Omental fat pad (tissue), 4 donors: ENCODE data around the gene OMG. TPM values are rescaled to one million over a fixed set of nuclear protein-coding genes. Genes with fewer than 3 reads are reported as not detected.
A peak's percentile ranks its signal among the peaks of the same experiment; 100 is the strongest.
"Not testable (repeated sequence)": the region's sequence is repeated elsewhere in the genome, so short reads cannot be mapped to it uniquely, and the experiment has no call there.

Experiments
- ATAC-seq: fragments of 150-250 bp; one replicate; pipeline ENCODE4 v1.9.1; 2016; ENCODE audit warnings: mild to moderate bottlenecking, moderate library complexity; ENCODE audit not compliant: low FRiP score
- DNase-seq: peaks from one replicate; pipeline ENCODE4 v3.0.0-alpha.2; 2019; ENCODE audit warnings: low spot score
- CTCF ChIP-seq, 3 donors: fragments of 450-650 bp; IDR thresholded peaks; one replicate each; pipeline ENCODE4 v1.5.1; 2016 to 2017; ENCODE audit warnings: antibody characterized with exemption in 3 of 3, mild to moderate bottlenecking in 3 of 3, moderate library complexity in 2 of 3
- total RNA-seq, 4 donors: library from RNA; depleted of rRNA; stranded (reverse); fragments of >200 nt; gene quantifications; one replicate each; pipeline ENCODE4 v1.1.0, GENCODE V29; 2016

The OMG gene
- total RNA-seq, 4 donors from 2014 or later = 0.84 TPM; not detected in 2

- no peak for DNase-seq
- peak; percentile 90 for ATAC-seq
- TF ChIP-seq CTCF (IDR thresholded peaks at IDR 0.05) = no peak
Measured at GRCh38 chr17:31318298-31318801, 21.3 kb upstream of the OMG start.

DNA sequence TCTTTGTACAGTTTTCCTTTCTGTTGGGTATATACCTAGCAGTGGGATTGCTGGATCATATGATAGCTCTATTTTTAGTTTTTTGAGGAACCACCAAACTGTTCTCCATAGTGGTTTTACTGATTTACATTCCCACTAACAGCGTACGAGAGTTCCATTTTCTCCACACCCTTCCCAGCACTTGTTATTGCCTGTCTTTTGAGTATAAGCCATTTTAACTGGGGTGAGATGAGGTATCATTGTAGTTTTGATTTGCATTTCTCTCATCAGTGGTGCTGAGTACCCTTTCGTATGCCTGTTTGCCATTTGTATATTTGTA is 17.7 kb upstream of the OMG start:
- no peak for TF ChIP-seq CTCF (IDR thresholded peaks at IDR 0.05)
- DNase-seq (no peak), ATAC-seq (no peak)

DNA sequence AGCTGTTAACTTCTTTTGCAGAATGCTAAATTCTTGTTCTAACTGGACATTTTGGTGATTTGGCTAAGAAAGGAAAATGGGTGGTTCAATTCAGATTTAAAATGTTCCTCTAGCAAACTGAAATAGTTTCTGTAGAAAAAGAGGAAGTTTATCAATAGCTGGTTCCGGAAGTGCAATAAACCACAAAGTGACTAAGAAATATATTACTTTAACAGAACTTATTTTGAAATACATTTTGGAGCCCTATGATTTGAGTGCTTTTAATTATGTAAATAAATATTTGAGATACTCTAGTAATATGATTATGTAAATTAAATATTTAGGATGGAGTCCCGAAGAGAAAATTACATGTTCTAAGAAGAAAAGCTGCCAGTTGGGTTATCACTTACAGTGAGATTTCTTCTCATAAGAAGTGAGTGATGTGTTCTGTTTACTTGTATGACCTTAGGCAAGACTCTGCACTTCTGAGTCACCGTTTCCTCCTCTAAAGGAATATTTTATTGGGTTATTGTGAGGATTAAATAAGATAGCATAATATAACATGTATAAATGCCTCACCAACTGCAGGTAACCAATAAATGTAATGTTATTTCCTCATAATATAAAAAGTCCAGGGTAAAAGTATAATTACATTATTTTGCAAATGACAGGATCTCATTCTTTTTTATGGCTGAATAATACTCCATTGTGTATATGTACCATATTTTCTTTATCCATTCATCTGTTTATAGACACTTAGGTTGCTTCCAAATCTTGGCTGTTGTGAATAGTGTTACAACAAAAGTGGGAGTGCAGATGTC is 17.1 kb upstream of the OMG start, which contains the start of gene EVI2B:
EVI2B (minus strand) TSS at position 73 of the 800 bp plus-strand sequence. CDS start 8,445 bp downstream, outside the sequence.
- DNase-seq (no peak), ATAC-seq (no peak)
- TF ChIP-seq CTCF (IDR thresholded peaks at IDR 0.05) = no peak

- not testable (repeated sequence) for ATAC-seq, DNase-seq
Measured at GRCh38 chr17:31312223-31312622, 15.2 kb upstream of the OMG start.

DNA sequence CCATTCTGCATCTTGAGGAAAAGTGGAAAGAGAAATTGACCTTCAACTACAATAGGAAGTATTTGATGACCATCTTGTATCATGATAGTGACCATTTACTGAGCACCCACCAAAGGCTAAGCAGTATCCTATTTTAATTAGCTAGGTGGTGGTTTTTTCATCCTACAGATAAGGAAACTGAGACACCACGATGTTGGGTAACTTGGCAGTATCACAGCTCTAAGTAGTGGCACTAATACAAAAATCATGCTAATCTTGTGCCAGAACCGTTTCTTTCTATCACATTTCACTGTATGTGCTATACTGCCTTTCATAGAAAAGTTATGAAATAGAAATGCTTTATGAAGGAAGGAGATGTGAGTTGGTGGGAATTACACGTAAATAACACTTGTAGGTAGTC is 14.5 kb upstream of the OMG start:
- no peak for DNase-seq
- no peak for TF ChIP-seq CTCF (IDR thresholded peaks at IDR 0.05)
- no peak for ATAC-seq

DNA sequence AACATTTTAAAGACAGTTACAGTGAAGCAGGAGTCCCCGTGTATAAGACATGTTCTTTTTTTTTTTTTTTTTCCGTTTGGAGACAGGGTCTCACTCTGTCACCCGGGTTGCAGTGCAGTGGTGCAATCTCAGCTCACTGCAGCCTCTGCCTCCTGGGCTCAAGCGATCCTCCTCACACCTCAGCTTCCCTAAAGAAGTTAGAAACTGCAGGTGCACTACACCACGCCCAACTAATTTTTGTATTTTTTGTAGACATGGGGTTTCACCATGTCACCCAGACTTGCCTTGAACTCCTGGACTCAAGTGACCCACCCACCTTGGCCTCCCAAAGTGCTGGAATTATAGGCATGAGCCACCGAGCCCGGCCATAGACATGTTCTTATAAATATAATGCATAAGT is 13.8 kb upstream of the OMG start:
- TF ChIP-seq CTCF (IDR thresholded peaks at IDR 0.05) = no peak
- ATAC-seq (no peak), DNase-seq (no peak)

- no peak for TF ChIP-seq CTCF (IDR thresholded peaks at IDR 0.05)
- no peak for DNase-seq
- ATAC-seq = no peak
Measured at GRCh38 chr17:31310260-31310659, 13.2 kb upstream of the OMG start.
